HG02571 (cell line): ENCODE measurements around the gene LRRC59.

Source experiments
- ATAC-seq: cut with Tn5 transposase; IDR thresholded peaks from one replicate; pipeline ENCODE4 v1.9.1; 2021; ENCODE audit warnings: mild to moderate bottlenecking, moderate library complexity; ENCODE audit not compliant: unreplicated experiment

LRRC59 gene

GRCh38 chr17:50388728-50389127 lies 8.6 kb downstream of the LRRC59 start:
- no peak for ATAC-seq

GRCh38 chr17:50386510-50386909 lies 10.8 kb downstream of the LRRC59 start:
- no peak for ATAC-seq

GRCh38 chr17:50382931-50383330 lies 14.4 kb downstream of the LRRC59 start:
- no peak for ATAC-seq

GRCh38 chr17:50381920-50382319 lies 15.4 kb downstream of the LRRC59 start:
- no peak for ATAC-seq

GRCh38 chr17:50381260-50381815 lies 16.0 kb downstream of the LRRC59 start:
- ATAC-seq = no peak

GRCh38 chr17:50380369-50381259 lies 16.7 kb downstream of the LRRC59 start:
- ATAC-seq = no peak

- ATAC-seq = no peak
These were observed 17.8 kb downstream of the LRRC59 start for GRCh38 chr17:50379351-50380132.

GRCh38 chr17:50375858-50376538 lies 21.3 kb downstream of the LRRC59 start:
- no peak for ATAC-seq

GRCh38 chr17:50373705-50374104 lies 23.6 kb downstream of the LRRC59 start:
- no peak for ATAC-seq

- ATAC-seq = peak; percentile 89
These were observed 24.4 kb downstream of the LRRC59 start, which contains the start of the genes EME1 and MRPL27 for GRCh38 chr17:50372758-50373556. Gene EME1, plus strand, starts transcription at chr17:50373229. Its CDS starts 1,980 bp downstream, at chr17:50375209. Gene MRPL27, minus strand, starts transcription at chr17:50373184. Its CDS starts 14 bp downstream, at chr17:50373170.

GRCh38 chr17:50372222-50372757 lies 25.0 kb downstream of the LRRC59 start:
- no peak for ATAC-seq

- ATAC-seq = no peak
These were observed 25.8 kb downstream of the LRRC59 start for GRCh38 chr17:50371526-50371925.

- no peak for ATAC-seq
These were observed 27.3 kb downstream of the LRRC59 start for GRCh38 chr17:50370052-50370451.

GRCh38 chr17:50367401-50367800 lies 29.9 kb downstream of the LRRC59 start:
- ATAC-seq = no peak

- no peak for ATAC-seq
These were observed 31.5 kb downstream of the LRRC59 start for GRCh38 chr17:50365649-50366393.

GRCh38 chr17:50365165-50365564 lies 32.2 kb downstream of the LRRC59 start:
- ATAC-seq = no peak

GRCh38 chr17:50364715-50365114 lies 32.6 kb downstream of the LRRC59 start:
- no peak for ATAC-seq

GRCh38 chr17:50364061-50364458 lies 33.3 kb downstream of the LRRC59 start:
- ATAC-seq = no peak
